IMR-90 (cell line): ENCODE results near the gene FIGLA. TPM values are rescaled to one million over a fixed set of nuclear protein-coding genes. Genes with fewer than 3 reads are reported as not detected.

Experiments
- ATAC-seq: fragments of 200-7000 bp; cut with Tn5 transposase; 2 replicates; pipeline ENCODE4 v1.9.1; 2020; ENCODE audit warnings: low read depth, mild to moderate bottlenecking, moderate library complexity
- BruUV-seq: library from RNA; stranded (reverse); fragments of 400-500 nt; replicated peaks from 2 replicates; lab custom pipeline; 2021; lab: Mats Ljungman, UMichigan
- CTCF ChIA-PET: fragments of 300-600 bp; formaldehyde crosslinking; extraction: SDS; loops from one replicate; lab custom pipeline; 2021; ENCODE audit warnings: antibody characterized with exemption; lab: Yijun Ruan, JAX
- POLR2A ChIA-PET: fragments of 300-600 bp; sonication (Branson Sonifier 250); formaldehyde crosslinking; loops from one replicate; lab custom pipeline; 2022; ENCODE audit warnings: antibody characterized with exemption; ENCODE audit not compliant: unreplicated experiment; lab: Charles Lee
- DNase-seq: peaks from one replicate; pipeline ENCODE4 v3.0.0; 2013
- H2AFZ ChIP-seq: replicated peaks from 2 replicates; pipeline ENCODE3; 2013; ENCODE audit warnings: low read length, mild to moderate bottlenecking; ENCODE audit not compliant: poor library complexity
- H2AK5ac ChIP-seq: 2 replicates; pipeline ENCODE4 v1.6.1; 2013; ENCODE audit warnings: low read depth, low read length, inconsistent platforms
- H2AK9ac ChIP-seq: replicated peaks from 2 replicates; pipeline ENCODE3; 2013; ENCODE audit warnings: mild to moderate bottlenecking, low read depth, low read length, moderate library complexity; ENCODE audit not compliant: poor library complexity
- H2BK120ac ChIP-seq: 2 replicates; pipeline ENCODE4 v1.6.1; 2013; ENCODE audit warnings: low read depth, low read length, inconsistent platforms
- H2BK15ac ChIP-seq: 3 replicates; pipeline ENCODE4 v1.6.1; 2013; ENCODE audit warnings: low read depth, low read length, inconsistent platforms
- H2BK20ac ChIP-seq: 2 replicates; pipeline ENCODE4 v1.6.1; 2013; ENCODE audit warnings: low read depth, mild to moderate bottlenecking, inconsistent platforms, low read length, moderate library complexity
- H2BK5ac ChIP-seq: 2 replicates; pipeline ENCODE4 v1.6.1; 2013; ENCODE audit warnings: mild to moderate bottlenecking, low read depth, low read length, inconsistent platforms; ENCODE audit not compliant: poor library complexity, severe bottlenecking
- H3K14ac ChIP-seq: replicated peaks from 2 replicates; pipeline ENCODE4 v1.6.1; 2013; ENCODE audit warnings: low read depth, low read length, inconsistent platforms
- H3K18ac ChIP-seq: 2 replicates; pipeline ENCODE4 v1.6.1; 2013; ENCODE audit warnings: low read depth, low read length, control low read depth
- H3K23ac ChIP-seq: 2 replicates; pipeline ENCODE4 v1.6.1; 2013; ENCODE audit warnings: low read depth, low read length, inconsistent platforms
- H3K27ac ChIP-seq: 2 replicates; pipeline ENCODE4 v1.5.1; 2013; ENCODE audit warnings: mild to moderate bottlenecking, control low read depth, low read length; ENCODE audit not compliant: insufficient read depth
- H3K27me3 ChIP-seq: 2 replicates; pipeline ENCODE4 v1.6.1; 2013; ENCODE audit warnings: low read length; ENCODE audit not compliant: control insufficient read depth, insufficient read depth
- H3K36me3 ChIP-seq: 2 replicates; pipeline ENCODE4 v1.6.1; 2013; ENCODE audit warnings: low read length, mixed read lengths; ENCODE audit not compliant: control insufficient read depth, insufficient read depth
- H3K4ac ChIP-seq: 2 replicates; pipeline ENCODE4 v1.6.1; 2013; ENCODE audit warnings: low read depth, low read length, inconsistent platforms
- H3K4me1 ChIP-seq: 2 replicates; pipeline ENCODE4 v1.6.1; 2013; ENCODE audit warnings: low read length, mixed read lengths; ENCODE audit not compliant: control insufficient read depth, insufficient read depth
- H3K4me2 ChIP-seq: 2 replicates; pipeline ENCODE4 v1.6.1; 2013; ENCODE audit warnings: low read depth, mild to moderate bottlenecking, control low read depth, low read length, moderate library complexity
- H3K4me3 ChIP-seq: 2 replicates; pipeline ENCODE4 v1.5.1; 2013; ENCODE audit warnings: low read depth, mild to moderate bottlenecking, control low read depth, low read length, moderate library complexity; ENCODE audit not compliant: insufficient read depth
- H3K56ac ChIP-seq: 2 replicates; pipeline ENCODE4 v1.6.1; 2013; ENCODE audit warnings: low read length, inconsistent platforms; ENCODE audit not compliant: insufficient read depth; ENCODE audit errors: extremely low read depth
- H3K79me1 ChIP-seq, 2 experiments: 2 replicates each; pipeline ENCODE4 v1.6.1; 2013; ENCODE audit warnings: low read length in 2 of 2, inconsistent platforms in 1 of 2, low read depth in 1 of 2
- H3K9ac ChIP-seq: 2 replicates; pipeline ENCODE4 v1.6.1; 2013; ENCODE audit warnings: low read depth, low read length, control low read depth
- H3K9me1 ChIP-seq: 2 replicates; pipeline ENCODE4 v1.6.1; 2013; ENCODE audit warnings: low read length, inconsistent platforms; ENCODE audit not compliant: insufficient read depth
- H3K9me3 ChIP-seq: 2 replicates; pipeline ENCODE4 v1.6.1; 2013; ENCODE audit warnings: low read length; ENCODE audit not compliant: control insufficient read depth, insufficient read depth
- H4K20me1 ChIP-seq: 2 replicates; pipeline ENCODE4 v1.6.1; 2013; ENCODE audit warnings: low read length, inconsistent platforms; ENCODE audit not compliant: insufficient read depth
- H4K5ac ChIP-seq: 2 replicates; pipeline ENCODE4 v1.6.1; 2013; ENCODE audit warnings: mild to moderate bottlenecking, low read depth, low read length, control low read depth
- H4K8ac ChIP-seq, 2 experiments: 2 replicates each; pipeline ENCODE4 v1.6.1; 2013; ENCODE audit warnings: low read depth in 2 of 2, low read length in 2 of 2, control low read depth in 1 of 2, inconsistent platforms in 1 of 2
- H4K91ac ChIP-seq: 2 replicates; pipeline ENCODE4 v1.6.1; 2013; ENCODE audit warnings: low read depth, low read length, inconsistent platforms; ENCODE audit not compliant: insufficient read depth
- BHLHE40 ChIP-seq: fragments of 150-350 bp; IDR thresholded peaks from 2 replicates; pipeline ENCODE4 v1.6.1; 2016; ENCODE audit warnings: mild to moderate bottlenecking, low read depth, low read length
- CEBPB ChIP-seq: IDR thresholded peaks from 2 replicates; pipeline ENCODE4 v1.6.1; 2012; ENCODE audit warnings: low read depth, low read length, improper control_type of control experiment
- CHD1 ChIP-seq: IDR thresholded peaks from 2 replicates; pipeline ENCODE4 v1.6.1; 2012; ENCODE audit warnings: low read depth, low read length, improper control_type of control experiment
- CTCF ChIP-seq: conservative IDR thresholded peaks from 2 replicates; pipeline ENCODE4 v1.5.1; 2012; ENCODE audit warnings: mild to moderate bottlenecking, low read depth, low read length, improper control_type of control experiment
- ELK1 ChIP-seq: fragments of 150-350 bp; IDR thresholded peaks from 2 replicates; pipeline ENCODE4 v1.6.1; 2016; ENCODE audit warnings: low read depth, mild to moderate bottlenecking, low read length, moderate library complexity, borderline replicate concordance
- FOS ChIP-seq: fragments of 150-350 bp; IDR thresholded peaks from 2 replicates; pipeline ENCODE4 v1.6.1; 2016; ENCODE audit warnings: low read depth, low read length
- MAFK ChIP-seq: IDR thresholded peaks from 2 replicates; pipeline ENCODE4 v1.6.1; 2012; ENCODE audit warnings: low read depth, low read length, improper control_type of control experiment
- MAZ ChIP-seq: IDR thresholded peaks from 2 replicates; pipeline ENCODE4 v1.6.1; 2012; ENCODE audit warnings: low read depth, mild to moderate bottlenecking, low read length, improper control_type of control experiment, moderate library complexity, borderline replicate concordance
- MXI1 ChIP-seq: IDR thresholded peaks from 2 replicates; pipeline ENCODE4 v1.6.1; 2012; ENCODE audit warnings: low read depth, mild to moderate bottlenecking, low read length, moderate library complexity, borderline replicate concordance
- POLR2A ChIP-seq: IDR thresholded peaks from 2 replicates; pipeline ENCODE4 v1.6.1; 2012; ENCODE audit warnings: mild to moderate bottlenecking, low read depth, low read length
- RCOR1 ChIP-seq: IDR thresholded peaks from 2 replicates; pipeline ENCODE4 v1.6.1; 2012; ENCODE audit warnings: mild to moderate bottlenecking, low read length, improper control_type of control experiment; ENCODE audit not compliant: insufficient replicate concordance
- RFX5 ChIP-seq: IDR thresholded peaks from 2 replicates; pipeline ENCODE4 v1.8.0; 2012; ENCODE audit warnings: low read depth, mild to moderate bottlenecking, low read length, moderate library complexity
- SMC3 ChIP-seq: fragments of 150-350 bp; IDR thresholded peaks from 2 replicates; pipeline ENCODE4 v1.6.1; 2016; ENCODE audit warnings: low read depth, mild to moderate bottlenecking, antibody characterized with exemption, low read length, moderate library complexity
- WGBS, 2 experiments: methylation state at CpG; one replicate each; pipeline versions ENCODE4 v1.1.5 to v1.1.7; 2013; ENCODE audit warnings: missing lambda C conversion rate in 2 of 2; ENCODE audit not compliant: insufficient read length in 1 of 2; ENCODE audit errors: extremely low coverage in 2 of 2; 5-methylcytosine and 5-hydroxymethylcytosine counted together
- dilution Hi-C: fragments of 300-500 bp; cut with HindIII; formaldehyde crosslinking; loops from one replicate; pipeline ENCODE4 v1.14.3; 2018; ENCODE audit warnings: low sequenced_read_pairs; ENCODE audit not compliant: unreplicated experiment
- in situ Hi-C: fragments of 300-500 bp; cut with MboI; formaldehyde crosslinking; loops from 3 replicates; pipeline ENCODE4 v1.14.3; 2019; ENCODE audit warnings: low sequenced_read_pairs, inconsistent platforms, mixed read lengths
- intact Hi-C: fragments of 100-400 bp; cut with micrococcal nuclease; formaldehyde crosslinking; loops from 2 replicates; pipeline ENCODE4 v1.10.0; 2022
- polyA plus RNA-seq, 3 experiments: library from polyadenylated mRNA; depleted of rRNA; stranded (reverse); fragments of >200 nt; gene quantifications; 2 replicates each; pipeline ENCODE4 v1.2.3, GENCODE V29; 2012; ENCODE audit warnings: low replicate concordance in 1 of 3
- total RNA-seq: library from RNA; depleted of rRNA; stranded (reverse); fragments of >200 nt; gene quantifications from 2 replicates; pipeline ENCODE4 v1.2.3, GENCODE V29; 2012

FIGLA gene
- total and polyA plus RNA-seq, 2 of the 4 experiments (the other 2 are of a cell fraction) = not detected

- no peak overlapping the region for H3K9ac ChIP-seq
- H2AFZ ChIP-seq = no peak overlapping the region
- H2AK5ac ChIP-seq = no peak overlapping the region
- no peak overlapping the region for H3K4me3 ChIP-seq
- in situ Hi-C loops (no loop called here), dilution Hi-C loops (no loop called here), intact Hi-C loops (no loop called here)
- no peak overlapping the region for H2BK20ac ChIP-seq
- WGBS, 2 experiments = no CpG with 5 or more reads among the region's 2 CpGs
- no peak for DNase-seq
- H4K91ac ChIP-seq = no peak overlapping the region
- H2BK15ac ChIP-seq = no peak overlapping the region
- H3K56ac ChIP-seq = no peak overlapping the region
- no peak overlapping the region for H4K8ac ChIP-seq
- H3K23ac ChIP-seq = no peak overlapping the region
- ATAC-seq = no peak
- H4K20me1 ChIP-seq = no peaks in the 10 kb centered on the region
- H2BK120ac ChIP-seq = no peak overlapping the region
- BruUV-seq = no TSS peak
- no peak overlapping the region for H3K14ac ChIP-seq
- no peaks in the 10 kb centered on the region for H3K79me1 ChIP-seq
- H3K27me3 ChIP-seq = peaks cover 12% of the 10 kb centered on the region
- no peak overlapping the region for H3K4me2 ChIP-seq
- H2BK5ac ChIP-seq = no peak overlapping the region
- no peak overlapping the region for H3K27ac ChIP-seq
- no peaks in the 10 kb centered on the region for H3K36me3 ChIP-seq
- H3K18ac ChIP-seq = no peak overlapping the region
- ChIA-PET POLR2A (no interaction called here), CTCF (no interaction called here)
- no peak overlapping the region for H2AK9ac ChIP-seq
- H3K4me1 ChIP-seq = no peaks in the 10 kb centered on the region
- H3K9me1 ChIP-seq = no peaks in the 10 kb centered on the region
- H3K4ac ChIP-seq = no peak overlapping the region
- TF ChIP-seq MXI1 (no peak), BHLHE40 (no peak), SMC3 (no peak), CTCF (no peak), POLR2A (no peak), RCOR1 (no peak), CEBPB (no peak), CHD1 (no peak), RFX5 (no peak), MAFK (no peak), MAZ (no peak), ELK1 (no peak), FOS (no peak)
- no peak overlapping the region for H4K5ac ChIP-seq
- H3K9me3 ChIP-seq = no peaks in the 10 kb centered on the region
Measured at GRCh38 chr2:70784320-70784719, 6.1 kb downstream of the FIGLA start.
